ENCODE data around the gene DNASE1L2.

DNASE1L2 gene

DNA sequence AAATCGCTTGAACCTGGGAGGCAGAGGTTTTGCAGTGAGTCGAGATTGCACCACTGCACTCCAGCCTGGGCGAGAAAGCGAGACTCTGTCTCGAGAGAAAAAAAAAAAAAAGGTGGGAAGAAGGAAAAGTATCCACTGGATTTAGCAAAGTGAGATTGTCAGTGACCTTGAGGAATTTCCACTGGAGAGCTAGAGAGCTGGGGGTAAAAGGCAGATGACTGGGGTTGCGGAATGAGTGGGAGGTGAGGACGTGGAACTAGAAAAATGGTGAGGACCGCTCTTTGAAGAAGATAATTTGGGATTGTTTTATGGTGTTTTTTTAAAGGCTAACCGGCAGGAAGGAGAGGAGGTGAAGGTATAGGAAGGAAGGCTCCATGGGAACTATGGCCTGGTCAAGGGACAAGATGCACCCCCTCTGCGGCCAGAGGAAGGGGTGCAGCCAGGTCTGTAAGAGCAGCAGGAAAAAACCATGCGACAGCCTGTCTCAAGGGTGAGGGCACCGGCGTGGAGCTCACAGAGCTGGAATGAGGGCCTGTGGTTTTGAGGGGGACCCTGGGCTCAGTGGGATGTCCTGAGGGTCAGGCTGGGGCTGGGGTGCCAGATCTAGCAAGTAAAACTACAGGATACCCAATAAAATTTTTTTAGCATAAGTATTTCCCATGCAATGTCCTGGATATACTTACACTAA is 31.7 kb upstream of the DNASE1L2 start:
- DNase-seq = peak; percentile 28

DNA sequence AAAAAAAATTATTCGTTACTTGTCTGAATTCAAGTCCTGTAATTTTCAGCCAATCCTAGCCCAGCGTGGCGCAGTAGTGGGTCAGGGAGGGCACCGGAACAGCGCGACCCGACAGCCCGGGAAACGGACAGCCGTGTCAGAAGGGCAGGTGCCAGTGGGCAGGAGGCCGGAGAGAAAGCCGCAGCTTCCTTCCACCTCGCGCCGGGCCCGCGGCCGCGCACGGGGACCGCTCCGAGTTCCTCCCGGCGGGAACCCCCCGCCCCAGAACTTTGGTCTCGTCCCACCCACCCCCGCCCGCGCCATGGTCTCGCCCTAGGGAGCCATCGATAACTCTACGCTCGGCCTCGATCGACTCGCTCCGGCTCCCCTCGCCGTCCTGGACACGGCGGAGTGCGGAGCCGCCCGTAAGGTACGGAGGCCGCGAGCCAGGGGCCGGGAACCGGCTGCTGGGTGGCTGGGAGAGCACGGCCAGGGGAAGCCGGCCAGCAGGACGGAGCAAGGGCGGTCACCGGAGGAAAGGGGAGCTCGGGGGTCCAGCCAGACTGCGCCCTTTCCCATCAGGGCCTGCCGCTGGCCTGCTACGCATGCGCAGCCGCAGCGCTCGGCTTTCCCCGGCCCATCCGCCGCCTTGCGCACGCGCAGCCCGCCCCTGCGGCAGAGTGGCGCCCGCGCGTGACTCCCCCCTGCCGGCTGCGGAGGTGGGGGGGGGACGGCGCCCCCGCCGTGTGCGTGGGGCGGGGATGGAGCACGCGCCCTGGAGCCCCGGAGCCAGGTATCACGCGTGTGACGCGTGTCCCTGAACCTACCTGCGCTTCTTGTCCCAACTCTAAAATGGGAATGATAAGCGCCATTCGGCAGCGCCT is 30.9 kb upstream of the DNASE1L2 start, which contains the start of gene MLST8:
MLST8 (plus strand) TSS at position 351 of the 863 bp plus-strand sequence. CDS start 632 bp downstream, outside the sequence.
- peak; percentile 96 for DNase-seq

DNA sequence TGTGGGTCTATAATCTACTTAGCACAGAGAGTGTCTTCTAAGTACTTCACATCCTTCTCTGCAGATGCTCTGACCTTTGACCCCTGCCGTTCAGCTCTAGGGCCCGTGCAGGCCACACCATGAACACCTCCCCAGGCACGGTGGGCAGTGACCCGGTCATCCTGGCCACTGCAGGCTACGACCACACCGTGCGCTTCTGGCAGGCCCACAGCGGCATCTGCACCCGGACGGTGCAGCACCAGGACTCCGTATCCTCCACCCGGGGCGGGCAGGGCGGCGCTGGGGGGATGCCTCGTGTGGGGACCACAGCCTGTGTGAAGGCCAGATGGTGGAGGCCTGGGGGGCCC is 30.3 kb upstream of the DNASE1L2 start:
- no peak for DNase-seq

DNA sequence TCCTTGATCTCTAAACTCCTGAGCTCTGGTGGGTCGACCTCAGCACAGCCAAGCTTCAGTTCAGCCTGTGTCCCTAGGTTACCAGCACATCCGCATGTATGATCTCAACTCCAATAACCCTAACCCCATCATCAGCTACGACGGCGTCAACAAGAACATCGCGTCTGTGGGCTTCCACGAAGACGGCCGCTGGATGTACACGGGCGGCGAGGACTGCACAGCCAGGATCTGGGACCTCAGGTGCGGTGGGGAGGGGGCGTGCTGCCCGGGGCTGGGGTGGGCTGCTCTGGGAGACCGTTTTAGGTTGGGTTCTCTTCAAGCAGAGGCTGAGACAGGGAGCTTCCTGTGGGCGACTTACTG is 29.8 kb upstream of the DNASE1L2 start:
- no peak for DNase-seq

DNA sequence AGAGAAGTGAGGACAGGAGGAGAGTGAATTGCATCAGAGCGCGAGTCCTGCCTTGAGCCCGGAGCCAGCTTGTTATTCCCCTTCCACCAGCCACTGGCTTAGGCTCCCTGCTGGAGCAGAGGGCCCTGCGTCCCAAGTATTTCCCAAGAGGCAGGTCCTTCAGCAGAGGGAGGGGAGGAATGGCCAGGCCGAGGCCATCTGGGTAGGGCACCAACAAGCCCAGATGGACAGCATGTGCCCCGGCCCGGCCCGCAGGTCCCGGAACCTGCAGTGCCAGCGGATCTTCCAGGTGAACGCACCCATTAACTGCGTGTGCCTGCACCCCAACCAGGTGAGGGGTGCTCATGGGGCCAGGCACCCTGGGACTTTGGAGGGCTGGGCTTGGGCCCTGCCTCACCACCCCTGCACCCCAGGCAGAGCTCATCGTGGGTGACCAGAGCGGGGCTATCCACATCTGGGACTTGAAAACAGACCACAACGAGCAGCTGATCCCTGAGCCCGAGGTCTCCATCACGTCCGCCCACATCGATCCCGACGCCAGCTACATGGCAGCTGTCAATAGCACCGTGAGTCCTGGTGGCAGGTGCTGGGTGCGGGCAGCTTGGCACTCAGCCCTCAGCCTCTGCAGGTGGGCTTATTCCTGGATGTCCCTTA is 29.3 kb upstream of the DNASE1L2 start:
- no peak for DNase-seq

DNA sequence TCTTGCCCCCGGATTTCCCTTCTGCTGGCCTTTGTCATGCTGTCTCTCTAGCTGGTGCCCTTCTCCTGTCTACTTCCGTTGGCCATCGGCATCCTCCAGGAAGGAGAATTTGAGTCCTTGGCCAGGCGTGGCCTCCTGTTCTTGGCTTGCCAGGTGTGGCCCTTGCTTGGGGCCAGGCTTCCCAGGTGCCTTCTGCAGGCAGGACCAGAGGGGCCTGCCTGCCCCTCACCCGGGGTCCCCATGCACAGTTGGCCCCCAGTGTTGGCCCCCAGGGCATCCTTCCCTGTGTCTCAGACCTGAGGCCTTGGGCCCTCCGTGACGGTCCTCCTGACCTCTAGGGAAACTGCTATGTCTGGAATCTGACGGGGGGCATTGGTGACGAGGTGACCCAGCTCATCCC is 28.4 kb upstream of the DNASE1L2 start:
- DNase-seq = no peak

DNA sequence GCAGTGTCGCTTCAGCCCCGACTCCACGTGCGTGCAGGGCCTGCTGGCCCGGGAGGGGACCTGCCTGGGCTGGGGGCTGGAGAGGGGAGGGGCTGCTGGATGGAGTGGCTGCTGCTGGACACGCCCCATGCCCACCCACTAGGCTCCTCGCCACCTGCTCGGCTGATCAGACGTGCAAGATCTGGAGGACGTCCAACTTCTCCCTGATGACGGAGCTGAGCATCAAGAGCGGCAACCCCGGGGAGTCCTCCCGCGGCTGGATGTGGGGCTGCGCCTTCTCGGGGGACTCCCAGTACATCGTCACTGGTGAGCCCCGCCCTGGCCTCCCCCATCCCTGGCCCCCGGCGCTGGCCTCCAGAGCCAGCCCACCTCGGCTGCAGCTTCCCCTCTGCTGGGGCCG is 27.9 kb upstream of the DNASE1L2 start:
- DNase-seq = no peak

DNA sequence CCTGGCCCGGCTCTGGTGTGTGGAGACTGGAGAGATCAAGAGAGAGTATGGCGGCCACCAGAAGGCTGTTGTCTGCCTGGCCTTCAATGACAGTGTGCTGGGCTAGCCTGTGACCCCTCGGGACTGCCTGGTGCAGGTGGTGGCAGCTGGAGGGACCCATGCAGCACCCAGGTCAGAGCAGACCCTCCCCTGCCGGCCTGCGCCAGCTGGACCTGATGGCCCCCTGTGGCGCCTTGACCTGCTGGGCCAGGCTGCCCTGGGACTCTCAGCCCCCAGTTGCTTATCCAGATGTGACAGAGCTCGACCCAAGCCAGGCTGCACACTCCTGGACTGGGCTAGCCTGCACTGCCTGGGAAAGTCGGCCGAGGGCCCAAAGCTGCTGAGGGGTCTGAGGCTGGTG is 27.5 kb upstream of the DNASE1L2 start:
- no peak for DNase-seq

DNA sequence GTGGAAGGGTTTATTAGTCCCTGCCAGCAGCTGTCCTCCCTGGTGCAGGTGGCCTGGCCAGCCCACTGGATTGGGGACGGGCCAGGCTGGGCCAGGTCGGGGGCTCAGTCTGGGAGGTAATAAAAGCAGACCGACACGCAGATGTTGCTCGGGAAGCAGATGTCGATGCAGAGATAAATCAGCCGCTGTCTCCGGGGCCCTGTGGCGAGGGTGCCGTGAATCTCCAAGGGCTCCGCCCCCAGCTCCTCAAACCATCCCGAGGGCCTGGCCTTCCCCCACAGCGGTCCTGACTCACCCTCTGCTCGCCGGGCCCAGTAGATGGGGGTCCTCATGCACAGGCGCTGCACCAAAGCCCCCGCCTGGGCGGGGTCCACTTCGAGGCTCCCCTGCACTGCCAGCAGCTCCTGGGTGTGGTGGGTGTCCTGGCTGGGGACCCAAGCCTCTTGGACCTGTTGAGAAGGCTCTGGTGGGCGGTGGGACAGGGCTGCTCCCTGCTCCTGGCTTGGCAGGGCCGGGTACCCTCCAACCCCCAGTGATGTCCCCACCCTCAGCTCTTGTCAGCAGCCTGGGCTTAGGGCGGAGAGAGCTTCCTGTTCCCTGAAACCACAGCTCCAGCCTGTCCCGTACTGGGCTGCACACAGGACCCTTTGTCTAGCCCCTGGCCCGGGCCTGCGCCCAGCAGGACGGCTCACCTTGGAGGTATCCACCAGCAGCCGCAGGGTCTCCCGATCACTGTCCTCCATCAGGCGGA is 26.8 kb upstream of the DNASE1L2 start:
- DNase-seq = no peak

DNA sequence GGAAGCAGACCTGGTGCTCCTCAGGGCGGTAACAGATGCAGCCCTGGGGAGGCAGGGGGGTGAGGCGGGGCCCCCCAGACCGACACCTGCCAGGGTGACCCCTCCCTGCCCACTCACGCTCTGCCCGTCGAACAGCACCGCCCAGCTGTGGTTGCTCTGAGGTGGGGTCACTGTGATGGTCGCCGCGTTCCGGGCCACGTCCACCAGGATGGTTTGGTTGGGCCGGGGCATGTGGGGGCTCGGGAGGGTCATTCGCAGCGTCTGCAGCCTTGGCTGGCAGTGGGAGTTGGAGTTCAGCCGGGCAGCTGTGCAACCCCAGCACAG is 26.3 kb upstream of the DNASE1L2 start:
- DNase-seq = no peak

DNA sequence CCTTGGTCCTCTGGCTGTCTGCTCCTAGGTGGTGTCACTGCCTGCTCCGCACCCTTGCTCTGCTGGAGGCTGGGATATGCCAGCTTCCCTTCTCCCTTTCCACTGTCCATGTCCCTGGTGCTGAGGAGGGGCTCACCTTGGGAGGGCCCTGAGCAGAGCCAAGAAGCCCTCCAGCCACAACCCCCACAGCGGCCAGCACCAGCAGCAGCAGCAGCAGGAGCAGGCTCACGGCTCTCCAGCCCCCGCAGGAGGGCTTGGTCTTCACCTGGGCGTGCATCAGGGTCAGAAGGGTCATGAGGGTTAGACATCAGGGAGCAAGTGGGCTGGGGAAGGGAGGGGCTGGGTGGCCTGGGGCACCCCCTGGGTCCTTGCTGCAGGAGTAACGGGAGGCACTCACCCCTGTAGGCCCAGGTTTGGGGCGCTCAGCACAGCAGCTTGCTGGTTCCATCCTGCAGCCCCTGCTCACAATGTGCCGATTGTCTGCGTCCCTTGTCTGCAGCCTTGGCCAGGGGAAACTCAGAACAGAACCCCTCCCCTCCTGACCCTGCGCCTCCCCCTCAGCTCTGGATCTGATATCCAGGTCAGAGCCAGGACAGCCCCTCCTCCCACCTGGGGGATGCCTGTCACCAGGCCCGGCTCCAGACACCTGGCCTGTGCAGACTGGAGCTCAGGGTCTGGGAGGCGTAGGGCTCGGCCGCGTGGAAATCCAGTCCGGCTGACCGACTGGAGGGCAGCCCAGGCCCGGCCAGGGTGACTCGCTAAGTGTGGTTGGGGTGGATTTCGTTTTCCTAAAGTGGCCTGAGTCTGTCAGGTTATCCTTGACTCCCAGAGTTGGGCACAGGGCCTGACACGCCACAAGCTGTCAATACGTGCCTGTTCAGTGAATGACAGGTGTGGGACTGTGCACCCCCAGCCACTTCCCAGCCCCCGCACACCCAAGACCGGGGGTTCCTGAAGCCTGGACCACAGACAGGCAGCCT is 25.6 kb upstream of the DNASE1L2 start, which contains the start of gene BRICD5:
BRICD5 (minus strand) TSS at position 478 of the 980 bp plus-strand sequence; CDS start at position 448, 30 bp downstream.
- DNase-seq = no peak

DNA sequence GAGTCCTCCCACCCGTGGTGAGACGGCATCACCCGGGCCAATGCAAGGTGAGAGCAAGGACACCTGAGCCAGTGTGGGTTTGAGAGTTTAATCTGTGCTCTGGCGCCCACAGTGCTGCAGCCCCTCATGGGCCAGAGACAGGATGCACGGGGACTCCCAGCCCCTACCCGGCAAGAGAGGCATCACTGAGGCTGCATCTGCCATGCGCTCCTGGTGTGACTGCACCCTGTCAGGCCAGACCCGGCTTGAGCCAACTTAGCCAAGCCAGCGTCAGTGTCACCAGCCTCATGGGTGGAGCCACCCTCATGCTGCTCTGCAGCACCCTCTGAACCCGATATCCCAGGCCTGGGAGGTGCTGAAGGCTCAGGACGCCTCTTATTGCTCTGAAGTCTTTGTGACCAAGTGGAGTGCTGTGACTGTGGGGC is 24.3 kb upstream of the DNASE1L2 start:
- no peak for DNase-seq

DNA sequence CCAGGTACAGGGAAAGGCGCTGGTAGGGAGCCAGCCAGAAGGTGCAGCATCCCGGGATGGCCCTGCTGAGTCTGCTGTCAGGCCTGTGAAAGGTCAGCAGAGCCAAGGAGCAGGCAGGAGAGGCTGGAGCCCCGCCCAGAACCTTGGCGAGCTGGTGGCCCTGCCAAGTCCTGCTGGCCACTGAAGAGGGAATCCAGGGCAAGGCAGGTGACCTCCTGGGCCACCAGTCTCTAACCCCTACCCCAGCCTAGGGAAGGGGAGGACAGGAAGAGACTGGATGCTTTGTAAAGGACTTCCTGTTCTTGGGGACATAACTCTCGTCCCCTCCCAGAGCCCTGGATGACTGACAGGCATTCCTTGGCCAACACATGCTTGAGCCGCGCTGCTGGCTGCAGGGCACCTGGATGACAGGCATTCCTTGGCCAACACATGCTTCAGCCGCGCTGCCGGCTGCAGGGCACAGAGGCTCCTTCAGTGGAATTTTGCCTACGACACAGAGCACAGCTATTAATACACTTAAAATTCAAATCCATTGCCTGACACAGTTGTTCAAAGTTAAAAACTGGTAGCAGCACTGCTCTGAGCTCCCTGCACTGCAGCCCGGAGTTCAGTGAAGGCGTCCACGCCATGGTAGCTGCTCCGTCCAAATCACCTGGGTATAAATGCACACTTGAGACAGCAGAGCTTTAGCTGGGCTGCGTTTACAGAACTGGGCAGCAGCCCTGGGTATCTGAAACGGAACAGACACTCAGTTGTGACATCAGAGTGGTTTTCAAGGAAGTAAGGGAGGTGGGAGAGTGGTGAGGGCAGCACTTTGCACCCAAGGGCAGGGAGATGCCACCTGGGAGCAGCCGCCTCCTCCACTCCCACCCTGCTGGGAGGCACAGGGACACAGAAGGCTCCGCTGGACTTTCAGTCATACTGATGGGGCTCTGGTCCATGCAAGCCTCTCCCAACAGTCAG is 23.6 kb upstream of the DNASE1L2 start:
- DNase-seq = no peak

DNA sequence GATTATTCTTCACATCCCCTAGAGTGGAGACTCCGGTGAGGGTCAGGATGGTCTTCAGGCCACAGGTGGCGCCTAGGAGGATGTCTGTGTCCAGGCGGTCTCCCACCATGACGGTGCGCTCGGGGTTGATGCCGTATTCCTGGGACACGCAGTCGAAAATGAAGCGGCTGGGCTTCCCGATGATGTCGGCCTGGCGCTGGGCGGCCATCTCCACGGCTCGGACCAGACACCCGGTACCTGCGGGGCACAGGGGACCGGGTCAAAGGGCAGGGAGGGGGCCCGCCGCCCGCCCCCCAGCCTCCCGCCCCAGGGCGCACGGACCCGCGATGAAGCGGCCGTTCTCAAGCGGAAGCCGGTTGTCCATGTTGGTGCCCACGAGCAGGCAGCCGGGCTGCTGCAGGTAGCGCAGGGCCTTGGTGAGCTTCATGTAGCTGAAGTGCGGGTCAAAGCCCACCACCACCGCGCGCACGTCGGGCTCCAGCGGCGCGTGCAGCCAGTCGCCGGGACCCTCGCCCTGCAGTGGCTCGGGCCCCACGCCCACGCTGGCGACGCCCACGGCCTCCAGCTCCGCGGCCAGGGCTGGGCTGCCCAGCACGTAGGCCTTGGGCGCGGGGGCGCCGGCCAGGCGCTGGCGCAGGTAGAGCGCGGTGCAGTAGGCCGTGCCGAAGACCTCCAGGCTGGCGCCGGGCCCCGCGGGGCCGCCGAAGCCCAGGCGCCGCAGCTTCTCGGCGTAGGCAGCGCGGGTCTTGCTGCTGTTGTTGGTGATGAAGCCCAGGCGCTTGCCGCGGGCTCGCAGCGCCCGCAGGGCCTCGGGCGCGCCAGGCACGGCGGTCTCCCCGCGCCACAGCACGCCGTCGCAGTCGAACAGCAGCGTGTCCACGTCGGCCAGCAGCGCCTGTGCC is 22.2 kb upstream of the DNASE1L2 start:
- no peak for DNase-seq

DNA sequence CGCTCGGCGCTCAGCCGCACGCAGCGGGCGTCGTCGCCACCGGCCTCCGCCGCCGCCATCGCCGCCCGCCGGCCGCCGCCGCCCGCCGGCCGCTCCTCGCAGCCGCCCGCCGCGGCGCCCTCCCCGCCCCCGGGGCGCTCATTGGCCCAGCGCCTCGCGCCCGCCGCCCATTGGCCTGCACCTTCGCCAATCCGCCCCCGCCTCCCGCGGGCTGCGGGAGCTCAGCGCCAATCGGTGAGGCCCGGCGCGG is 21.6 kb upstream of the DNASE1L2 start, which contains the start of gene PGP:
PGP (minus strand) TSS at position 122 of the 250 bp plus-strand sequence; CDS start at position 59, 63 bp downstream.
- no peak for DNase-seq

DNA sequence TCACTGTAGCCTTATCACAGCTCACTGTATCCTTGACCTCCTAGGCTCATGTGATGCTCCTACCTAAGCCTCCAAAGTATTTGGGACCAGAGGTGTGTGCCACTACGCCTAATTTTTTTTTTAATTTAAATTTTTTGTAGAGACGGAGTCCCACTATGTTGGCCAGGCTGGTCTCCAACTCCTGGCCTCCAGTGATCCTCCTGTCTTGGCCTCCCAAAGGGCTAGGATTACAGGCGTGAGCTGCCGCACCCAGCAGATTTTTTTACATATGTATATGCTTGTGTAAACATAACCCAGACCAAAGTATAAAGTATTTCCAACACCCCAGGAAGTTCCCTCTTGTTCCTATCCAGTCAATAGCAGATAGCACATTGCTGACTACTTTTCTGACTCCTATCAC is 19.9 kb upstream of the DNASE1L2 start:
- no peak for DNase-seq

DNA sequence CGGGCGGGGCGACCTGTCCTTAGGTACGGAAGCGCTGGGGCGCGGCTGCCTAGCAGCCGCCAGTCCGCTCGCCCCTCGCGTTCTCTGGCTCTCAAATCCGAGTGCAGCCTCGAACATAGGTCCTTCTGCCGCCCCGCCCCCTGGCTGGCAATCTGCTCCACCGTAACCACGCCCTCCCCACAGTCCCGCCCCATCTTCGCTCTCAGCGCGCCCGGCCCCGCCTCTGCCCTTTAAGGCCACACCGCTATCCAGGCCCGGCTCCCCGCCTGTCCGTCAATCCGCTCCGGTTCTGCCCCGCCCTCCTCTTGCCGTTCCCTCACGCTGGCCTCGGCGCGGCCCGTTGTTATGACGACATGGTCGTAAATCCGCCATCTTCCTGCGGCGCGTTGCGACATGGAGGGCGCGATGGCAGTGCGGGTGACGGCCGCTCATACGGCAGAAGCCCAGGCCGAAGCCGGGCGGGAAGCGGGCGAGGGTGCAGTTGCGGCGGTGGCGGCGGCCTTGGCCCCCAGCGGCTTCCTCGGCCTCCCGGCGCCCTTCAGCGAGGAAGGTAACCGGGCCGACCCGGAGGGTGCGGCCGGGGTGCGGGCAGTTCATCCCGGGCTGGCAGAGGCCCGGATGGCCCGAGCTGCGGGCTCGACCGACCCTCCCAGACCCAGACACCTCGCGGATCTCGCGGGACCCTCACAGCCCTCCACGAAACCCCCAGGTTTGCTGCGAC is 12.9 kb upstream of the DNASE1L2 start, which contains the start of gene E4F1:
E4F1 (plus strand) TSS at position 371 of the 721 bp plus-strand sequence; CDS start at position 394, 23 bp downstream.
- DNase-seq = peak; percentile 97

DNA sequence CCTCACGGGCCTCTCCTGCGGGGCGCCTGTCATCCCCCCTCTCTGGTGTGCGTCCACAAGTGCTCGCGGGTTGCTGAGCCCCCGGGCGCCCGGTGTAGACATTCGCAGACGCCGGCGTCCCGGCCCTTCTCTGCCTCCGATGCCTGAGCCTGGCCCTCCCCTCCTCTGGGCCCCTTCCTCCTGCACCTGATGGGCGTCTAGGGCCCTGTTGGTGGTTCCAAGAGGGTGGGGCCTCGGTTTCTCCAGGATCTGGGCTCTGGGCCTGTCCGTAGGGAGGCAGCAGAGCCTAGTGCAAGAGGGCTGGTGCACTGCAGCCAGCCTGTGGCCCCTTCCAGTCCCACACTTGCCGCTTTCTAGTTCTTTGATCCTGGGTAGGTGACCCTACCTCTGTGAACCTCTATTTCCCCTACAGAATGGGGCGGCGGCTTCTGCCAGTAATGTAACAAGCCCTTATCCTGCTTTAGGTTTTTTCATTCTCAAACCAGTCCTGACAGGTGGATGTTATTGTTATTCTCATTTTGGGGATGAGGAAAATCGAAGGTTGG is 12.2 kb upstream of the DNASE1L2 start:
- no peak for DNase-seq
